ENCODE results near the gene ARMCX6. TPM values are rescaled to one million over a fixed set of nuclear protein-coding genes. Genes with fewer than 3 reads are reported as not detected.
A peak's percentile ranks its signal among the peaks of the same experiment; 100 is the strongest.

Gene ARMCX6
- total and polyA plus RNA-seq, 2 of the 13 experiments (the other 11 are each of a cell fraction or from before 2014, with no cell fraction given): 19.4 to 23.3 TPM

GRCh38 chrX:101617211-101618191 lies at the start of gene ARMCX6 (continued):
- TF ChIP-seq, protein P1, sequence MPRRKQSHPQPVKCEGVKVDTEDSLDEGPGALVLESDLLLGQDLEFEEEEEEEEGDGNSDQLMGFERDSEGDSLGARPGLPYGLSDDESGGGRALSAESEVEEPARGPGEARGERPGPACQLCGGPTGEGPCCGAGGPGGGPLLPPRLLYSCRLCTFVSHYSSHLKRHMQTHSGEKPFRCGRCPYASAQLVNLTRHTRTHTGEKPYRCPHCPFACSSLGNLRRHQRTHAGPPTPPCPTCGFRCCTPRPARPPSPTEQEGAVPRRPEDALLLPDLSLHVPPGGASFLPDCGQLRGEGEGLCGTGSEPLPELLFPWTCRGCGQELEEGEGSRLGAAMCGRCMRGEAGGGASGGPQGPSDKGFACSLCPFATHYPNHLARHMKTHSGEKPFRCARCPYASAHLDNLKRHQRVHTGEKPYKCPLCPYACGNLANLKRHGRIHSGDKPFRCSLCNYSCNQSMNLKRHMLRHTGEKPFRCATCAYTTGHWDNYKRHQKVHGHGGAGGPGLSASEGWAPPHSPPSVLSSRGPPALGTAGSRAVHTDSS (CRISPR knock-in tag; conservative IDR thresholded peaks at IDR 0.05): no peak
- TF ChIP-seq ZNF354B (CRISPR knock-in tag; IDR thresholded peaks at IDR 0.05) (no peak), REXO4 (CRISPR knock-in tag; IDR thresholded peaks at IDR 0.05; ENCODE audit: borderline replicate concordance) (no peak), JDP2 (CRISPR knock-in tag; IDR thresholded peaks at IDR 0.05; ENCODE audit: borderline replicate concordance) (no peak), SYNCRIP (IDR thresholded peaks at IDR 0.05; ENCODE audit: insufficient read depth, low read depth, low read length) (no peak), FOSL2 (CRISPR knock-in tag; IDR thresholded peaks at IDR 0.05) (no peak), MAZ (IDR thresholded peaks at IDR 0.05; ENCODE audit: borderline replicate concordance, low read depth, low read length) (peak; percentile 35; the same call in 1 of the 2 replicates), MAZ (CRISPR knock-in tag; IDR thresholded peaks at IDR 0.05; ENCODE audit: low read depth) (no peak), GLI4 (CRISPR knock-in tag; IDR thresholded peaks at IDR 0.05; ENCODE audit: borderline replicate concordance) (no peak), HNRNPLL (IDR thresholded peaks at IDR 0.05; ENCODE audit: low read depth, low read length, poor library complexity, severe bottlenecking) (peak; percentile 25)
- TF ChIP-seq, protein P2, sequence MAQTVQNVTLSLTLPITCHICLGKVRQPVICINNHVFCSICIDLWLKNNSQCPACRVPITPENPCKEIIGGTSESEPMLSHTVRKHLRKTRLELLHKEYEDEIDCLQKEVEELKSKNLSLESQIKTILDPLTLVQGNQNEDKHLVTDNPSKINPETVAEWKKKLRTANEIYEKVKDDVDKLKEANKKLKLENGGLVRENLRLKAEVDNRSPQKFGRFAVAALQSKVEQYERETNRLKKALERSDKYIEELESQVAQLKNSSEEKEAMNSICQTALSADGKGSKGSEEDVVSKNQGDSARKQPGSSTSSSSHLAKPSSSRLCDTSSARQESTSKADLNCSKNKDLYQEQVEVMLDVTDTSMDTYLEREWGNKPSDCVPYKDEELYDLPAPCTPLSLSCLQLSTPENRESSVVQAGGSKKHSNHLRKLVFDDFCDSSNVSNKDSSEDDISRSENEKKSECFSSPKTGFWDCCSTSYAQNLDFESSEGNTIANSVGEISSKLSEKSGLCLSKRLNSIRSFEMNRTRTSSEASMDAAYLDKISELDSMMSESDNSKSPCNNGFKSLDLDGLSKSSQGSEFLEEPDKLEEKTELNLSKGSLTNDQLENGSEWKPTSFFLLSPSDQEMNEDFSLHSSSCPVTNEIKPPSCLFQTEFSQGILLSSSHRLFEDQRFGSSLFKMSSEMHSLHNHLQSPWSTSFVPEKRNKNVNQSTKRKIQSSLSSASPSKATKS (CRISPR knock-in tag; IDR thresholded peaks at IDR 0.05): no peak
- TF ChIP-seq, protein P3, sequence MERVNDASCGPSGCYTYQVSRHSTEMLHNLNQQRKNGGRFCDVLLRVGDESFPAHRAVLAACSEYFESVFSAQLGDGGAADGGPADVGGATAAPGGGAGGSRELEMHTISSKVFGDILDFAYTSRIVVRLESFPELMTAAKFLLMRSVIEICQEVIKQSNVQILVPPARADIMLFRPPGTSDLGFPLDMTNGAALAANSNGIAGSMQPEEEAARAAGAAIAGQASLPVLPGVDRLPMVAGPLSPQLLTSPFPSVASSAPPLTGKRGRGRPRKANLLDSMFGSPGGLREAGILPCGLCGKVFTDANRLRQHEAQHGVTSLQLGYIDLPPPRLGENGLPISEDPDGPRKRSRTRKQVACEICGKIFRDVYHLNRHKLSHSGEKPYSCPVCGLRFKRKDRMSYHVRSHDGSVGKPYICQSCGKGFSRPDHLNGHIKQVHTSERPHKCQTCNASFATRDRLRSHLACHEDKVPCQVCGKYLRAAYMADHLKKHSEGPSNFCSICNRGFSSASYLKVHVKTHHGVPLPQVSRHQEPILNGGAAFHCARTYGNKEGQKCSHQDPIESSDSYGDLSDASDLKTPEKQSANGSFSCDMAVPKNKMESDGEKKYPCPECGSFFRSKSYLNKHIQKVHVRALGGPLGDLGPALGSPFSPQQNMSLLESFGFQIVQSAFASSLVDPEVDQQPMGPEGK (CRISPR knock-in tag; IDR thresholded peaks at IDR 0.05): peak; percentile 25; the same call in 1 of the 2 replicates
